ENCODE results near the gene WWP2.
"Not testable (repeated sequence)": the region's sequence is repeated elsewhere in the genome, so short reads cannot be mapped to it uniquely, and the experiment has no call there.

Gene WWP2

DNA sequence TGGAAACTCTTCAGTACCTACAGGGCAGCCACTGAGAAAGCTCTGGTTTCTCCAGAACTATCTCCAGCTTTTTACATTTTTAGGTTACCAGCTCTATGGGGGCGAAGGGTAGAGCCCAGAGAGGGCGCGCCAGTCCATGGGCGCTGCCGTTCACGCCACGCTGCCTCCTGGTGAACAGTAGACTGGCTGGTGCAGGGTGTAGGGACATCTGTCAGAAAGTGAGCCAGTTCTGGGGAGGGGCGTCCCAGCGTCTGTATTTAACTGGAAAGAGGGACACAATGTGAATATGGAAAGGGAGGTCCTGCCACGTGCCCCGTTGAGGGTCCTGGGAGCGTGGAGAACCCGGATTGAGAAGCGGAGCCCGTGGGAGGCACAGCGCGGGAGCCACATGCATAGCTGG lies 172.6 kb downstream of the WWP2 start:
- peak in 2 of 10 donors; percentile 57 to 78 for DNase-seq
- intact Hi-C loops (cut with DNase I): loop anchor here (5.0 kb wide), 1 partner anchor 42 kb away; no protein-coding TSS in a partner anchor

GRCh38 chr16:69935278-69935711 lies 173.2 kb downstream of the WWP2 start:
- DNase-seq: peak in 8 of 10 donors; percentile 41 to 94 (median 62)
- intact Hi-C loops (cut with DNase I): no loop called here

GRCh38 chr16:69935740-69936139 lies 173.6 kb downstream of the WWP2 start:
- DNase-seq: no peak
- intact Hi-C loops (cut with DNase I): no loop called here

DNA sequence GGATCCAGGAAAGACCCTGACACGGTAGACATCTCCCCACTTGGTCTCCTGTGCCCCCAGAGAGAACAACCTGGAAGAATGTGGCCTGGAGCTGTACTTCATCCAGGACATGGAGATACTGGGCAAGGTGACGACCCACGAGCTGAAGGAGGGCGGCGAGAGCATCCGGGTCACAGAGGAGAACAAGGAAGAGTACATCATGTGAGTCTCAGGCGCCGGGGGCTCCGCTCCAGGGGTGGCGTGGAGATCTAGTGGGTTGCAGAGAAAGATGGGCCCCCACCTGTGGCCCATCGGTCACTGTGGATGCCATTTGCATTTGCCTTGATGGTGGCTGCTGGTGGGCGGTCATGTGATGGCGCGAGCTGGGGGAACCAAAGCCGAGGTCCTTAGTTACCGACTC lies 174.1 kb downstream of the WWP2 start:
- peak in 3 of 10 donors; percentile 41 to 59 (median 55) for DNase-seq
- intact Hi-C loops (cut with DNase I): no loop called here

- DNase-seq: peak in 3 of 10 donors; percentile 55 to 72 (median 70)
- intact Hi-C loops (cut with DNase I): loop anchor here (1.0 kb wide), 1 partner anchor 140 kb away; no protein-coding TSS in a partner anchor
Measured at GRCh38 chr16:69936751-69937211, 174.6 kb downstream of the WWP2 start.

GRCh38 chr16:69937465-69937951 lies 175.4 kb downstream of the WWP2 start:
- DNase-seq: peak; percentile 45 to 95 (median 70)
- intact Hi-C loops (cut with DNase I): loop anchor here (1.0 kb wide), 1 partner anchor 141 kb away; no protein-coding TSS in a partner anchor

DNA sequence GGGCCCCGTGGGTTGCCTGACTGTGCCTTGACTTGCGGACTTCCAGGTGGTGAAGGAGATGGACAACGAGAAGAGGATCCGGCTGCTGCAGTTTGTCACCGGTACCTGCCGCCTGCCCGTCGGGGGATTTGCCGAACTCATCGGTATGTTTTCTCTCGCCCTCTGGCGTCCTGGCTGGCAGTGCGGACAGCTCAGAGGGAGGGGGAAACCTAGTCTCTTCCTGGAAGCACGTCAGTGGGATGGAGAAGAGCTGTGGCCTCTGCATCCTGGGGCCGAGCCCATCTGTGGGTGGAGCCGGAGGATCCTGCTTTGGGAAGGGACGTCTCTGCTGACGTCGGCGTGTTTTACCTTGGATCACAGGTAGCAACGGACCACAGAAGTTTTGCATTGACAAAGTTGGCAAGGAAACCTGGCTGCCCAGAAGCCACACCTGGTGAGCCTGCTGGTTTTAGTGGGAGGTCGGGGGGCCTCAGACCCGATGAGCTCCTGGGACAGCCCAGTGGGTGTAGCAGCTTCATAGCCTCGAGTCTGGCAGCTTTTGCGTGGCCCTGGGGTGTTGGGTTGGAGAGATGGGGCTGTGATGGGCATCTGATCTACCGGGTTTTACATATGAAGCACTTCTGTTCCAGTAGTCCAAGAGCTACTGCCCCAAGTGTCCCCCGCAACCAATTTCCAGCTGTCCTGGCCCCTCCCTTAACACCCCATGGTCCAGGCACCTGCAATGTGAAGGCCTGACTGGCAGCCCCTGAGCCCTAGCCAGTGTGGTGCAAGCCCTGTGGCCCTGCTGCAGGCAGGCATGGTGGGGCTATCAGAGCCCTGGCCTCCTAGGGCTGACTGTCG lies 177.1 kb downstream of the WWP2 start:
- intact Hi-C loops (cut with DNase I): no loop called here
- DNase-seq: peak in 3 of 10 donors; percentile 54 to 82 (median 57)

GRCh38 chr16:69939821-69940585 lies 177.9 kb downstream of the WWP2 start:
- DNase-seq: peak in 3 of 10 donors; percentile 47 to 58 (median 52)
- intact Hi-C loops (cut with DNase I): no loop called here

GRCh38 chr16:69940676-69941075 lies 178.5 kb downstream of the WWP2 start:
- intact Hi-C loops (cut with DNase I): no loop called here
- DNase-seq: peak in 1 of 10 donors; percentile 52

- intact Hi-C loops (cut with DNase I): no loop called here
- peak in 3 of 10 donors; percentile 35 to 71 (median 44) for DNase-seq
Measured at GRCh38 chr16:69941251-69942098, 179.3 kb downstream of the WWP2 start.

GRCh38 chr16:69942099-69942491 lies 180.0 kb downstream of the WWP2 start:
- peak in 2 of 10 donors; percentile 67 to 80 for DNase-seq
- intact Hi-C loops (cut with DNase I): no loop called here

DNA sequence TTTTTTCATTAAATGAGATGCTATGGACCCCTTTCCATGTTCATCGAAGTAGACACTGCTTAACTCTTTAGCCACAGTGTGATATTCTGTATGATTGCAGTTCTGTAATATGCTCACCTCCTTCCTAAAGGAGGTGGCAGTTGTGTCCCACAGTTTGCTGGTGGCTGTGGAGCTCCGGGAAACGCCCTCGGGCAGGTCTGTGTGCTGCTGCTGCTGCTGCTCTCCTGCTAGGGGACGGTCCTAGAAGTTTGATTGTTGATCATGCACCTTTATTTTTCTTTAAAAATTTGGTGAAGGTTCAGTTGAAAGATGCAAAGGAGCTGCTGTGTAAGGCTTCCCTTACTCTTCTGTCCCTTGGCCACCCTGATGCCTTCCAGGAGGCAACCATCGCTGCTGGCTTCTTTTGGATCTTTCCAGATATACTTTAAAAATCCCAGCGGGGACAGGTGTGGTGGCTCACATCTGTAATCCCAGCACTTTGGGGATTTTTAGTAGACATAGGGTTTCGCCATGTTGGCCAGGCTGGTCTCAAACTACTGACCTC lies 180.6 kb downstream of the WWP2 start:
- intact Hi-C loops (cut with DNase I): no loop called here
- DNase-seq: peak in 1 of 10 donors; percentile 29

- intact Hi-C loops (cut with DNase I): not testable (repeated sequence)
- peak in 1 of 10 donors; percentile 24 for DNase-seq
Measured at GRCh38 chr16:69943241-69944036, 181.3 kb downstream of the WWP2 start.

DNA sequence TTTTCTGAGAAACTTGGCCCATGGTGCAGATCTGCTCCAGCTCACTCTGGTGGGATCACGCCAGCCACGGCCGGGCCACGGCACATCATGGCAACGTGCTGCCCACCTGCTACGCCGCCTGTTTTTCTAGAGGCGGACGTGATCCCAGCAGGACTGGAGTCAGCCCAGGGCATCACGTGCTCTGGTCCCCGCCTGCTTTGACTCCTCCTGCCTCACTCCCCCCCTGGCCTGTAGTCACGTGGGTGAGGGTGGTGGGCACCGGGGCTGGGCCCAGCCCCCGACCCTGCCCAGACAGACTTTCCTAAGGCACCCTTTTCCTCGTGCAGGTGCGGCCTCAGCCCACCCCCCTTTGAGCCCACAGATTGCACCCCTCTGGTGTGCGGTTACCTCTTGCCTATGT lies 188.3 kb downstream of the WWP2 start:
- intact Hi-C loops (cut with DNase I); DNase-seq: not testable (repeated sequence)

GRCh38 chr16:69951017-69951671 lies 189.0 kb downstream of the WWP2 start, which contains the start of gene CLEC18A:
Gene CLEC18A, plus strand, starts transcription at chr16:69951334. Its CDS starts 33 bp downstream, at chr16:69951367.
- peak in 2 of 10 donors; percentile 5 to 34 for DNase-seq
- intact Hi-C loops (cut with DNase I): not testable (repeated sequence)

GRCh38 chr16:69951672-69952031 lies 189.5 kb downstream of the WWP2 start:
- intact Hi-C loops (cut with DNase I); DNase-seq: not testable (repeated sequence)

- DNase-seq: peak in 2 of 10 donors; percentile 46 to 53
- intact Hi-C loops (cut with DNase I): not testable (repeated sequence)
Measured at GRCh38 chr16:69952116-69952515, 190.0 kb downstream of the WWP2 start.

Data from posterior cingulate gyrus (tissue), 11 donors.